Hepatocyte (in vitro differentiated cells): ENCODE results near the gene SPO11.

Experiments used
- EZH2 ChIP-seq: fragments of 200-600 bp; sonication (generic); IDR thresholded peaks from 2 replicates; pipeline ENCODE4 v1.6.1; 2016; ENCODE audit warnings: antibody characterized with exemption, mild to moderate bottlenecking, borderline replicate concordance
- EZH2phosphoT487 ChIP-seq: fragments of 200-600 bp; sonication (generic); IDR thresholded peaks from one replicate; pipeline ENCODE4 v1.6.1; 2018; ENCODE audit warnings: antibody characterized with exemption, mild to moderate bottlenecking, low read depth, moderate library complexity; ENCODE audit not compliant: unreplicated experiment, severe bottlenecking
- TF ChIP-seq, protein P1 (sequence below): fragments of 200-600 bp; sonication (generic); IDR thresholded peaks from 2 replicates; pipeline ENCODE4 v1.5.1; 2016; ENCODE audit warnings: antibody characterized with exemption, mild to moderate bottlenecking; ENCODE audit not compliant: poor library complexity

DNA sequence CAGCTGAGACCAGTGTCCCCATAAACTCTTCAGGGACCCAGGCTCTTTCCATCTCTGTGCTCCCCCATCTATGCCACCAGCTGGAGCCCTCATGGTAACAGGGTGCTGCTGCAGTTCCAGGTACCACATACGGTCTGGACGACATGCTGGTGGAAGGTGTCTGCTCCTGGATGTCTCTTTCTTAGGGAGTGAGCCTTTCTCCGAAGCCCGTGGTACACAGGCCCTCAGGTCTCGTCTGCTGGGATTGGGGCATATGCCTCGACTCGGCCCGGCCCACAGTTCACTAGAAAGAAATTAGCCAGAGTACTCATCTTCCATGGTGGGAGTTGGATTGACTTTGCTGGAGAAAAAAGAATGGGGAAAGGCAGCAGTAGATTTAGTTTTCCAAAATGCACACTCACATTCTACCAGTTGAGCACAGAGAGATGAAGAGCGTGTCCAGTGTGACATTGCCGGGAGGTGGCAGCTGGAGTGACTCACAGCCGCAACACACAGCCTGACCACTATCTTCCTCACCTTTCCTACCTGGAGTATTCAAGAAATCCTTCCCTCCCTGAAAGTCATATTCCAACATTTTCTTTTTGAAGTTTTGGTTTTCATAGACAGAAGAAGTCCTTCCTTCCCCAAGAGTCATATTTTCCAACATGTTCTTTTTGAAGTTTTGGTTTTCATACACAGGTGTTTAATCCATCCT, 18.6 kb upstream of the SPO11 start:
- TF ChIP-seq, protein P1, sequence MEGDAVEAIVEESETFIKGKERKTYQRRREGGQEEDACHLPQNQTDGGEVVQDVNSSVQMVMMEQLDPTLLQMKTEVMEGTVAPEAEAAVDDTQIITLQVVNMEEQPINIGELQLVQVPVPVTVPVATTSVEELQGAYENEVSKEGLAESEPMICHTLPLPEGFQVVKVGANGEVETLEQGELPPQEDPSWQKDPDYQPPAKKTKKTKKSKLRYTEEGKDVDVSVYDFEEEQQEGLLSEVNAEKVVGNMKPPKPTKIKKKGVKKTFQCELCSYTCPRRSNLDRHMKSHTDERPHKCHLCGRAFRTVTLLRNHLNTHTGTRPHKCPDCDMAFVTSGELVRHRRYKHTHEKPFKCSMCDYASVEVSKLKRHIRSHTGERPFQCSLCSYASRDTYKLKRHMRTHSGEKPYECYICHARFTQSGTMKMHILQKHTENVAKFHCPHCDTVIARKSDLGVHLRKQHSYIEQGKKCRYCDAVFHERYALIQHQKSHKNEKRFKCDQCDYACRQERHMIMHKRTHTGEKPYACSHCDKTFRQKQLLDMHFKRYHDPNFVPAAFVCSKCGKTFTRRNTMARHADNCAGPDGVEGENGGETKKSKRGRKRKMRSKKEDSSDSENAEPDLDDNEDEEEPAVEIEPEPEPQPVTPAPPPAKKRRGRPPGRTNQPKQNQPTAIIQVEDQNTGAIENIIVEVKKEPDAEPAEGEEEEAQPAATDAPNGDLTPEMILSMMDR, result no peak
- TF ChIP-seq EZH2phosphoT487 (no peak), EZH2 (no peak)
